Measurements from ENCODE around the gene OR6F1.
"Not testable (repeated sequence)": the region's sequence is repeated elsewhere in the genome, so short reads cannot be mapped to it uniquely, and the experiment has no call there.

Gene OR6F1
- 0 reads per million in 3 donors for total RNA-seq

- H3K9me3 ChIP-seq (ENCODE audit: control insufficient read depth, low read length) = no peaks in the 10 kb centered on the region
- no peaks in the 10 kb centered on the region for H3K27me3 ChIP-seq (replicated peaks; ENCODE audit: control insufficient read depth, insufficient read depth, low read length, poor library complexity, severe bottlenecking)
- no peak for DNase-seq
- no peak within 1 kb of the TSS for H3K4me3 ChIP-seq (ENCODE audit: insufficient read depth, low read depth, low read length, poor library complexity, severe bottlenecking)
- no peaks in the 10 kb centered on the region for H3K36me3 ChIP-seq (ENCODE audit: control insufficient read depth, insufficient read depth, low read length)
- H3K4me1 ChIP-seq (ENCODE audit: control insufficient read depth, insufficient read depth, low read length, poor library complexity, severe bottlenecking) = no peaks in the 10 kb centered on the region
- no peak within 1 kb of the TSS for H3K27ac ChIP-seq (ENCODE audit: insufficient read depth, low read length, poor library complexity, severe bottlenecking)
Observed at GRCh38 chr1:247716546-247716945, at the start of gene OR6F1. Gene OR6F1, minus strand, starts transcription at chr1:247716646. Its CDS starts 3,891 bp downstream, at chr1:247712755.

- no peaks in the 10 kb centered on the region for H3K4me1 ChIP-seq (ENCODE audit: control insufficient read depth, insufficient read depth, low read length, poor library complexity, severe bottlenecking)
- H3K27ac ChIP-seq (ENCODE audit: insufficient read depth, low read length, poor library complexity, severe bottlenecking) = no peak within 1 kb of the TSS
- H3K27me3 ChIP-seq (replicated peaks; ENCODE audit: control insufficient read depth, insufficient read depth, low read length, poor library complexity, severe bottlenecking) = no peaks in the 10 kb centered on the region
- DNase-seq = no peak
- no peaks in the 10 kb centered on the region for H3K9me3 ChIP-seq (ENCODE audit: control insufficient read depth, low read length)
- no peak within 1 kb of the TSS for H3K4me3 ChIP-seq (ENCODE audit: insufficient read depth, low read depth, low read length, poor library complexity, severe bottlenecking)
- H3K36me3 ChIP-seq (ENCODE audit: control insufficient read depth, insufficient read depth, low read length) = no peaks in the 10 kb centered on the region
Observed at GRCh38 chr1:247760456-247760855, 44.0 kb upstream of the OR6F1 start, which contains the start of gene OR1C1. Gene OR1C1, minus strand, starts transcription at chr1:247760556. Its CDS starts 2,150 bp downstream, at chr1:247758406.

GRCh38 chr1:247754311-247754710 lies 37.9 kb upstream of the OR6F1 start:
- H3K9me3 ChIP-seq (ENCODE audit: control insufficient read depth, low read length); H3K4me1 ChIP-seq (ENCODE audit: control insufficient read depth, insufficient read depth, low read length, poor library complexity, severe bottlenecking); H3K27ac ChIP-seq (ENCODE audit: insufficient read depth, low read length, poor library complexity, severe bottlenecking); H3K4me3 ChIP-seq (ENCODE audit: insufficient read depth, low read depth, low read length, poor library complexity, severe bottlenecking); H3K27me3 ChIP-seq (replicated peaks; ENCODE audit: control insufficient read depth, insufficient read depth, low read length, poor library complexity, severe bottlenecking); H3K36me3 ChIP-seq (ENCODE audit: control insufficient read depth, insufficient read depth, low read length); DNase-seq: not testable (repeated sequence)

- no peak overlapping the region for H3K27ac ChIP-seq (ENCODE audit: insufficient read depth, low read length, poor library complexity, severe bottlenecking)
- no peak overlapping the region for H3K4me3 ChIP-seq (ENCODE audit: insufficient read depth, low read depth, low read length, poor library complexity, severe bottlenecking)
- H3K9me3 ChIP-seq (ENCODE audit: control insufficient read depth, low read length) = no peaks in the 10 kb centered on the region
- H3K4me1 ChIP-seq (ENCODE audit: control insufficient read depth, insufficient read depth, low read length, poor library complexity, severe bottlenecking) = no peaks in the 10 kb centered on the region
- H3K27me3 ChIP-seq (replicated peaks; ENCODE audit: control insufficient read depth, insufficient read depth, low read length, poor library complexity, severe bottlenecking) = no peaks in the 10 kb centered on the region
- no peak for DNase-seq
- H3K36me3 ChIP-seq (ENCODE audit: control insufficient read depth, insufficient read depth, low read length) = no peaks in the 10 kb centered on the region
Observed at GRCh38 chr1:247749870-247750269, 33.4 kb upstream of the OR6F1 start.

- no peaks in the 10 kb centered on the region for H3K27me3 ChIP-seq (replicated peaks; ENCODE audit: control insufficient read depth, insufficient read depth, low read length, poor library complexity, severe bottlenecking)
- no peak within 1 kb of the TSS for H3K27ac ChIP-seq (ENCODE audit: insufficient read depth, low read length, poor library complexity, severe bottlenecking)
- H3K9me3 ChIP-seq (ENCODE audit: control insufficient read depth, low read length) = no peaks in the 10 kb centered on the region
- H3K4me3 ChIP-seq (ENCODE audit: insufficient read depth, low read depth, low read length, poor library complexity, severe bottlenecking) = no peak within 1 kb of the TSS
- no peak for DNase-seq
- no peaks in the 10 kb centered on the region for H3K4me1 ChIP-seq (ENCODE audit: control insufficient read depth, insufficient read depth, low read length, poor library complexity, severe bottlenecking)
- H3K36me3 ChIP-seq (ENCODE audit: control insufficient read depth, insufficient read depth, low read length) = no peaks in the 10 kb centered on the region
Observed at GRCh38 chr1:247748041-247748440, 31.6 kb upstream of the OR6F1 start, which contains the start of gene OR14A2. Gene OR14A2, minus strand, starts transcription at chr1:247748141.

GRCh38 chr1:247747616-247748015 lies 31.2 kb upstream of the OR6F1 start:
- DNase-seq = no peak
- Histone ChIP-seq H3K9me3 (ENCODE audit: control insufficient read depth, low read length) (no peaks in the 10 kb centered on the region), H3K4me1 (ENCODE audit: control insufficient read depth, insufficient read depth, low read length, poor library complexity, severe bottlenecking) (no peaks in the 10 kb centered on the region), H3K4me3 (ENCODE audit: insufficient read depth, low read depth, low read length, poor library complexity, severe bottlenecking) (no peak overlapping the region), H3K27ac (ENCODE audit: insufficient read depth, low read length, poor library complexity, severe bottlenecking) (no peak overlapping the region), H3K36me3 (ENCODE audit: control insufficient read depth, insufficient read depth, low read length) (no peaks in the 10 kb centered on the region), H3K27me3 (replicated peaks; ENCODE audit: control insufficient read depth, insufficient read depth, low read length, poor library complexity, severe bottlenecking) (no peaks in the 10 kb centered on the region)

GRCh38 chr1:247746391-247746935 lies 30.0 kb upstream of the OR6F1 start:
- no peak for DNase-seq
- Histone ChIP-seq H3K4me3 (ENCODE audit: insufficient read depth, low read depth, low read length, poor library complexity, severe bottlenecking) (no peak overlapping the region), H3K27me3 (replicated peaks; ENCODE audit: control insufficient read depth, insufficient read depth, low read length, poor library complexity, severe bottlenecking) (no peaks in the 10 kb centered on the region), H3K27ac (ENCODE audit: insufficient read depth, low read length, poor library complexity, severe bottlenecking) (no peak overlapping the region), H3K36me3 (ENCODE audit: control insufficient read depth, insufficient read depth, low read length) (no peaks in the 10 kb centered on the region), H3K9me3 (ENCODE audit: control insufficient read depth, low read length) (no peaks in the 10 kb centered on the region), H3K4me1 (ENCODE audit: control insufficient read depth, insufficient read depth, low read length, poor library complexity, severe bottlenecking) (no peaks in the 10 kb centered on the region)

GRCh38 chr1:247742215-247742760 lies 25.8 kb upstream of the OR6F1 start:
- not testable (repeated sequence) for H3K36me3 ChIP-seq (ENCODE audit: control insufficient read depth, insufficient read depth, low read length); H3K27me3 ChIP-seq (replicated peaks; ENCODE audit: control insufficient read depth, insufficient read depth, low read length, poor library complexity, severe bottlenecking); H3K4me3 ChIP-seq (ENCODE audit: insufficient read depth, low read depth, low read length, poor library complexity, severe bottlenecking); H3K4me1 ChIP-seq (ENCODE audit: control insufficient read depth, insufficient read depth, low read length, poor library complexity, severe bottlenecking); H3K9me3 ChIP-seq (ENCODE audit: control insufficient read depth, low read length); H3K27ac ChIP-seq (ENCODE audit: insufficient read depth, low read length, poor library complexity, severe bottlenecking); DNase-seq

GRCh38 chr1:247741756-247742155 lies 25.3 kb upstream of the OR6F1 start:
- H3K9me3 ChIP-seq (ENCODE audit: control insufficient read depth, low read length) = no peaks in the 10 kb centered on the region
- no peak overlapping the region for H3K27ac ChIP-seq (ENCODE audit: insufficient read depth, low read length, poor library complexity, severe bottlenecking)
- H3K4me3 ChIP-seq (ENCODE audit: insufficient read depth, low read depth, low read length, poor library complexity, severe bottlenecking) = no peak overlapping the region
- H3K36me3 ChIP-seq (ENCODE audit: control insufficient read depth, insufficient read depth, low read length) = no peaks in the 10 kb centered on the region
- no peaks in the 10 kb centered on the region for H3K4me1 ChIP-seq (ENCODE audit: control insufficient read depth, insufficient read depth, low read length, poor library complexity, severe bottlenecking)
- DNase-seq = no peak
- H3K27me3 ChIP-seq (replicated peaks; ENCODE audit: control insufficient read depth, insufficient read depth, low read length, poor library complexity, severe bottlenecking) = no peaks in the 10 kb centered on the region

GRCh38 chr1:247740721-247741120 lies 24.3 kb upstream of the OR6F1 start:
- H3K4me1 ChIP-seq (ENCODE audit: control insufficient read depth, insufficient read depth, low read length, poor library complexity, severe bottlenecking) = no peaks in the 10 kb centered on the region
- H3K27ac ChIP-seq (ENCODE audit: insufficient read depth, low read length, poor library complexity, severe bottlenecking) = no peak overlapping the region
- H3K27me3 ChIP-seq (replicated peaks; ENCODE audit: control insufficient read depth, insufficient read depth, low read length, poor library complexity, severe bottlenecking) = no peaks in the 10 kb centered on the region
- no peaks in the 10 kb centered on the region for H3K9me3 ChIP-seq (ENCODE audit: control insufficient read depth, low read length)
- DNase-seq = no peak
- no peaks in the 10 kb centered on the region for H3K36me3 ChIP-seq (ENCODE audit: control insufficient read depth, insufficient read depth, low read length)
- no peak overlapping the region for H3K4me3 ChIP-seq (ENCODE audit: insufficient read depth, low read depth, low read length, poor library complexity, severe bottlenecking)

Data from effector memory CD4-positive, alpha-beta T cell (primary cell).